GM18858 (cell line): ENCODE data around the gene ACTN1.

Experiments used
- ATAC-seq: cut with Tn5 transposase; IDR thresholded peaks from one replicate; pipeline ENCODE4 v1.9.1; 2021; ENCODE audit not compliant: unreplicated experiment

Gene ACTN1

GRCh38 chr14:68951800-68952530 is 27.1 kb downstream of the ACTN1 start:
- ATAC-seq, result no peak

DNA sequence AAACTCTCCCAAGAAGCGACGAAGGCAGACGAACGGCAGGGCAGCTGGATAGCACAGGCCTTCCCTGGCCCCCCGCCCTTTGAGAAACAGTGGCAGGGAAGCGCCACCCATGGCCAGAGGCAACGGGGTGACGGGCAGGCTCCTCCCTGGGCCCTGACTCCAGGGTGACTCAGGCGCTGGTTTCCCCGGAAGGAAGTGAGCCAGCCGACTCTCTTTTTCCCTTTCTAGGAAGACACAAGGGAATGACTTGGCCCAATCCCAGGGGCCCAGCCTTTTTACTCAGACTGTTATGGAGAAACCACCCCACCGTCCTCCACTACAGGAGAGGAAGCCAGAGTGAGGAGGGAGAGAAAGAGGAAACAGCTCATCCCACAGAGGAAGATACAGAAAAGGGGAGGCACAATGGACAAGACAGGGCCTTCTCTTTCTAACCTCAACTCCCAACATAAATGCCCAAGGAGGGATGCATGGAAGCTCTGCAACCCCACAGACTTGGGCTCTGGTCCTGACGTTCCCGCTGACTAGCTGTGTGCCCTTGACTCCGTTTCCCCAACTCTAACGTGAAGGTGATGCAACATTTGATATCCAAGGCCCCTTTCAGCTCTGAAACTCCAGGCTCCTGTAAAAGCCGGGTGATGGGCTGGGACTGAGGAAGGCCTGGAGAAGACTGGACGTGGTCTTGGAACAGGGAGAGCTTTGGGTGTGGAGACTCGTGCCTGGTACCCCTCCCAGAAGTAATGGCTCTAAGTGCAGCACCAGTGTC is 27.9 kb downstream of the ACTN1 start:
- ATAC-seq, result no peak

- ATAC-seq, result no peak
Measured at GRCh38 chr14:68950111-68950510, 29.0 kb downstream of the ACTN1 start.

GRCh38 chr14:68949601-68949965 is 29.5 kb downstream of the ACTN1 start:
- no peak for ATAC-seq

DNA sequence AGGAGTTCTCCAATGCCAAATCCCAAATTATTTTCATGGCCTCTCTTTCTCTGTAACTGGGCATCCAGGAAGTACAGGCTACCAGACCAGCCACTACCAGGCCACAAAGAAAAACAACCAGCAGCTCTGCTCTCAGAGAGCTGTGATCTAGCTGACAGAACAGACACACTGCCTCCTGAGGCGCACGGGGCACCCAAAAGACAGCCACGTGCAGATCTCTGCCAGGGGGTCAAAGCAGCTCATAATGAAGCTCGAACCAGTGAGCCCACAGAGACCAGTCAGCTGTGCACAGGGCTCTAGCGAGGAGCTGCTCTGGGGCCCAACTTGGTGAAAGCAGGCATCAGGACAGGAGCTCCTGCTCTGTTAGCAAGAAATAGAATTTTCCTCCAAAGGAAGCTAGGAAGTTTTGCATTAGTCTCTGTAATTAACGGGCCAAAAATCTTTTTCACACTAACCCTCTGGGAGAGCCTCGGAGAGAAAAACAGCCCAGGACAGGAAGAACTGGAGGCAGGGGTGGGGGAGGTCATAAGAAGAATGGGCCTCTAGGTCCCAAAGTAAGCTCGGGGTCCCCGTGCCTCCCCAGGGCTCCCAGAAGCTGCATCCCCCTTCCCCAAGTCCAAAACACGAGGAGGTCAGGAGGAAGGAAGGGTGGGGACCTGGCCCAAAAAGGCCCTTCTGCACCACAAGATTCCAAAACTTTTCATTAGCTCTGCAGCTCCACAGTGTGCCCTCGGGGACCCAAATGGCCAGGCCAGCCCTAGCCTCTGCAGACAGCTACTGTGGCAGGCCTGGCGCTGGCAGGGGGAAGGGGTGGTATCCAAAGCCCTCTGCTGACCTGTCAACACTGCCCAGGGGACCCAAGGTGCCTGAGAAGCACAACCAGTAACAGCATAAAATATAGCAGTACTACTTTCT is 30.2 kb downstream of the ACTN1 start:
- ATAC-seq, result no peak

DNA sequence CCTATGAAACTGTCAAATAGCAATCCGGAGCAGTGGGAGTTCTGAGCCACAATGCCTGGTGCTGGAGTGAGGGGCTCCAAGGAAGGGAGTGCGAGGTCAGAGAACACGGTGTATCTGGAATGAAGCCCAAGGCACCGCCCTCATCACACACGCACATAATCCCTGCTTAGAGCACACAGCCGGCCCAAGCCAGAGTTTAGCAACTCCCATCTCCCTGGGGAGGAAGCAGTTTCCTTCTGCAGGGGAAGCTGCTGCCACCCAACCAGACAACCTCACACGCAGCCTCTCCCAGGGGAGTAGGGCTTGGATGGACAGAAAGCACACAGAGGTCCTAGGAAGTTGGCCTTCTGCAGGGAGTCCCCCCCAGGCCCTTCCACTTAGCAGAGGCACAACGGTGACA is 31.3 kb downstream of the ACTN1 start:
- ATAC-seq, result no peak

GRCh38 chr14:68946489-68946822 is 32.6 kb downstream of the ACTN1 start:
- no peak for ATAC-seq

- ATAC-seq, result no peak
Measured at GRCh38 chr14:68945585-68946488, 33.3 kb downstream of the ACTN1 start.

- ATAC-seq, result no peak
Measured at GRCh38 chr14:68945190-68945584, 33.9 kb downstream of the ACTN1 start.

- no peak for ATAC-seq
Measured at GRCh38 chr14:68944162-68944561, 34.9 kb downstream of the ACTN1 start.

DNA sequence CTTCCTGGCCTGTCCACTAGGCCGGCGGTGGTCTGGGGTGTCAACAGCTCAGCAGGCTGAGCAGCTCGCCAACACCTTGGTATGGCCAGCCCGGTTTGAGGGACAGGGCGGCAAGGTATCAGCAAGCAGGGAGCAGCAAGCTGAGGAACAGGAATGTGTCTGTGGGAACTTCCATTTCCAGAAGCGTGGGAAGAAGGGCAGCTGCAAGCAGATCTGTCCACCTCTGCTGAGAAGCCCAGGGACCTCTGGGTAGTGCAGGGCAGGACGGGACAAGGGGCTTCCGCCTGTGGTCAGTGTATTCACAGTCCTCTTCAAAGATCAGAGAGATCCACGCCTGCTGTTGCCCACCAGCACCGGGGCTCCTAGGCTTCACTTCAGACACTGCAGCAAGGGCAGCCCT is 36.0 kb downstream of the ACTN1 start:
- no peak for ATAC-seq

GRCh38 chr14:68942296-68943035 is 36.6 kb downstream of the ACTN1 start:
- ATAC-seq, result no peak

DNA sequence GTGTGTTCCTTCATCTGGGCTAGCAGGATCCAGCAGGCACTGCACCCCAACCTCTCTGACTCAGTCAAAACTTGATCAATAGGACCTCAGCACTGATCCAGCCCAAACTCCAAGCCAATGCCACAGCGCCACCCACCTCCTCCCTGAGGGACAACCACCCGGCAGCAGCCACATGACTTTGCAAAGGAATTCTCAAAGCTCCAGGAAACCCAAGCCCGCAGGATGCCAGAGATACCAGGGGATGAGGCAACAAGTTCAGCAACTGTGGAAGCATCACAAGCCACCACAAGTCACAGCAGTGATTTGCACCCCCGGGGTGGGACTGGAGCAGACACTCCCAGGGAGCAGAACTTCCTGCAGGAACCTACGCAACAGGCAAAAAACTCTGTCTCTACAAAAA is 37.3 kb downstream of the ACTN1 start:
- no peak for ATAC-seq

DNA sequence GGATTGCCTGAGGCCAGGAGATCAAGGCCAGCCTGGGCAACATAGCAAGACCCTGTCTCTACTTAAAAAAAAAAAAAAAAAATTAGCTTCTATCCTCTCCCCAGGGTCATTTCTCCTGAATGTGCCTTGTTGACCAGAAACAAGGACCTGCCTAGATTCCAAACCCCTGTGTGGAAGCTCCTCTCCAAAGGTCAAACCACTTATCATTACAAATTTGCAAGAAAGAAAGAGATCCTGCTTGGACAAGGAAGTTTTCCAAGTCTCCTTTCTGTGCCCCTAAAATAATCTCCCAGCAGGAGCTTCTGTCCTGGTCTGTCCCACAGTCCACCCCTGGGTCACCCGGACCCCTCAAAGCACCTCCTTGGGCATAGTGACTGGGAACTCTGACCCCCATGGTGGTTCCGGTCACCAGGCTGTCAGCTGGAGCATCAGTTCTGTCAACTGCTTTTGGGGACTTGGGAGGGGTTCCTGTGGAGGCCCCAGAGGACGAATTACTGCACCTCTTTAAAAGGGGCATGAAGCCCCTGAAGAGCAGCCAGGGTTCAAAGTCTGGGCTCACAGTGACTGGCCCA is 38.4 kb downstream of the ACTN1 start:
- ATAC-seq, result no peak

GRCh38 chr14:68939893-68940613 is 39.0 kb downstream of the ACTN1 start:
- ATAC-seq, result no peak

DNA sequence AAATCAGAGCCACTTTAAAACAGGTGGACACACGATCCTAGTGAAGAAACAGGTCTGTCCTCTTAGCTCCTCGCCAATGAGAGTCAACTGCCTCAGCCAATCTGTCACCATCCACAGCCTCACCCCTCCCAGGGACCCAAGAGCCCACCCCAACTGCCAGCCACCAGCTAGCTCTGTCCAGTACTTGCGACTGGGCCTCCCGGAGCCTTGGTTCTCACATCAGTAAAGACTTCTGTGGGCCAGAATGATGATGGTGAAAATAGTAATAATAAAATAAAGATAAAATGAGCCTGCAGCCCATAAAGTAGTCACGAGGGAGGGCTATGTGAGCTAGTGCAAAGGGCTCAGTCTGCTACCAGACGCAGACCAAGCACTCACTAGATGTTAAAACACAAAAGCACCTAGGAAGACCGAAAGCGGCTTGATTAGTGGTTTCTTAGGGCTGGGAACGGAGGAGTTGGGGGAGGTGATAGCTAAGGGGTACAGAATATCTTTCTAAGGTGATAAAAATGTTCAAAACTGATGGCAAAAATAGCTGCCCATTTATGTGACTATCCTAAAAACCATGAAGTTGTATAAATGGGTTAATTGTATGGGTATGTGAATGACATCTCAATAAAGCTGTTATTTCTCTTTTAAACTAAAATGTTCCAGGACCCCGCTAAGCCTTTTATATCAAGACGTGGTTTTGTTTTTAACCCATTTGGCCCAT is 39.8 kb downstream of the ACTN1 start:
- ATAC-seq, result no peak

DNA sequence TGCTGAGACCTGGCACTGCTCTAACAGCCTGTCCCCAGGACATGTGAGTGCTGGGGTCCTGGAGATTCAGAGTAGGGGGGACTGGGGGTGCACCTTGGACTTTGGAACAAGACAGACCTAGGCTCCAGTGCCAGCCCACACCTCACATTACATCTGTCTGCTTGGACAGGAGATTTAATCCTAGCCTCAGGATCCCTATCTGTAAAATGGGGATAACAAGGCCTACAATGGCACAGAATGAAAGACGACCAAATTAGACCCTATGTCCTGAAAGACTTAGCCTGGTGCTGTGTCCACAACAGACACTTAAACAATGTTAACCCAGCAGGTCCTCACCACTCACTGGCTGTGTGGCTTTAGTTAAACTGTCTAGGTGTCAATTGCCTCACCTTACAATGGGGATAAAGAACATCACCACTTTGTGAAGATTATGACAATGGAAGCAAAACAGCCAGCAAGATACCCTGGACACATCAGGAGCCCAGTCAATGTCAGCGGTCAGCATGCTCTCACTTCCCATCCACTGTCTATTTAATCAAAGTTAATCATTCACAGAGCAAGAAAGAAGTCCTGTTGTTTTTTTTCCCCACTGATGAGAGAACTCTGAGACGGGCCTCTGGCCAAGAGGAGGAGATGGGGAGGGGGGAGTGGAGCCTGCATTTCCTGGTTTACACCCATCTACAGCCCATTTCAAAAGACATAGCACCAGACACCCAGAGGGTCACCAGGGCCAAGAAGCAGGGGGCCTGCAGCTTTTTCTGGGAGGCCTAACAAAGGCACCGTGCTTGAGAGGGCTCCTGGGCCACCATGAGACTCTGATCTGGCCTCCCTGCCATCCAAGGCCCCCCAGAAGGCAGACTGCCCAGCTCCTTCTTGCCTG is 40.6 kb downstream of the ACTN1 start:
- no peak for ATAC-seq
